ENCODE data around the gene ITGA8. TPM values are rescaled to one million over a fixed set of nuclear protein-coding genes. Genes with fewer than 3 reads are reported as not detected.
"Not testable (repeated sequence)": the region's sequence is repeated elsewhere in the genome, so short reads cannot be mapped to it uniquely, and the experiment has no call there.

The ITGA8 gene
- total RNA-seq, 1 donor from 2014 or later: 2.5 TPM

GRCh38 chr10:15703151-15703880 is 16.4 kb downstream of the ITGA8 start:
- intact Hi-C loops (cut with DNase I): no loop called here
- no peak for DNase-seq (ENCODE audit: low spot score)

- intact Hi-C loops (cut with DNase I): no loop called here
- no peak for DNase-seq (ENCODE audit: low spot score)
Observed at GRCh38 chr10:15700078-15700674, 19.5 kb downstream of the ITGA8 start.

- DNase-seq (ENCODE audit: low spot score): no peak
- intact Hi-C loops (cut with DNase I): no loop called here
Observed at GRCh38 chr10:15695852-15696251, 23.9 kb downstream of the ITGA8 start.

GRCh38 chr10:15690031-15690430 is 29.7 kb downstream of the ITGA8 start:
- no peak for DNase-seq (ENCODE audit: low spot score)
- intact Hi-C loops (cut with DNase I): no loop called here

GRCh38 chr10:15684768-15685167 is 35.0 kb downstream of the ITGA8 start:
- no peak for DNase-seq (ENCODE audit: low spot score)
- intact Hi-C loops (cut with DNase I): no loop called here

GRCh38 chr10:15681076-15681475 is 38.6 kb downstream of the ITGA8 start:
- no peak for DNase-seq (ENCODE audit: low spot score)
- intact Hi-C loops (cut with DNase I): no loop called here

- intact Hi-C loops (cut with DNase I): no loop called here
- no peak for DNase-seq (ENCODE audit: low spot score)
Observed at GRCh38 chr10:15678851-15679250, 40.9 kb downstream of the ITGA8 start.

GRCh38 chr10:15672469-15672868 is 47.3 kb downstream of the ITGA8 start:
- DNase-seq (ENCODE audit: low spot score): no peak
- intact Hi-C loops (cut with DNase I): no loop called here

- DNase-seq (ENCODE audit: low spot score): no peak
- intact Hi-C loops (cut with DNase I): no loop called here
Observed at GRCh38 chr10:15670880-15671279, 48.8 kb downstream of the ITGA8 start.

- intact Hi-C loops (cut with DNase I): no loop called here
Observed at GRCh38 chr10:15661574-15661973, 58.1 kb downstream of the ITGA8 start.

GRCh38 chr10:15660990-15661389 is 58.7 kb downstream of the ITGA8 start:
- intact Hi-C loops (cut with DNase I): no loop called here
- DNase-seq (ENCODE audit: low spot score): no peak

More at GRCh38 chr10:15661574-15661973, 58.1 kb downstream of the ITGA8 start:
- no peak for DNase-seq (ENCODE audit: low spot score)

- intact Hi-C loops (cut with DNase I): no loop called here
- DNase-seq (ENCODE audit: low spot score): no peak
Observed at GRCh38 chr10:15658069-15658702, 61.5 kb downstream of the ITGA8 start.

GRCh38 chr10:15652757-15653156 is 67.0 kb downstream of the ITGA8 start:
- intact Hi-C loops (cut with DNase I): no loop called here
- DNase-seq (ENCODE audit: low spot score): no peak

- no peak for DNase-seq (ENCODE audit: low spot score)
- intact Hi-C loops (cut with DNase I): no loop called here
Observed at GRCh38 chr10:15652117-15652516, 67.6 kb downstream of the ITGA8 start.

GRCh38 chr10:15651175-15651574 is 68.5 kb downstream of the ITGA8 start:
- DNase-seq (ENCODE audit: low spot score): no peak
- intact Hi-C loops (cut with DNase I): no loop called here

GRCh38 chr10:15642095-15642494 is 77.6 kb downstream of the ITGA8 start:
- intact Hi-C loops (cut with DNase I): no loop called here
- DNase-seq (ENCODE audit: low spot score): no peak

GRCh38 chr10:15640536-15641085 is 79.1 kb downstream of the ITGA8 start:
- intact Hi-C loops (cut with DNase I): no loop called here
- no peak for DNase-seq (ENCODE audit: low spot score)

GRCh38 chr10:15636446-15636845 is 83.3 kb downstream of the ITGA8 start:
- no peak for DNase-seq (ENCODE audit: low spot score)
- intact Hi-C loops (cut with DNase I): no loop called here

GRCh38 chr10:15632456-15633091 is 87.1 kb downstream of the ITGA8 start:
- no peak for DNase-seq (ENCODE audit: low spot score)
- intact Hi-C loops (cut with DNase I): no loop called here

- DNase-seq (ENCODE audit: low spot score): not testable (repeated sequence)
- intact Hi-C loops (cut with DNase I): loop anchor here (2.0 kb wide), 1 partner anchor 28 kb away; no protein-coding TSS in a partner anchor
Observed at GRCh38 chr10:15631205-15631604, 88.5 kb downstream of the ITGA8 start.
